GM18498 (cell line): ENCODE measurements around the gene DEUP1.
"Not testable (repeated sequence)": the region's sequence is repeated elsewhere in the genome, so short reads cannot be mapped to it uniquely, and the experiment has no call there.

Experiments used
- ATAC-seq: cut with Tn5 transposase; IDR thresholded peaks from one replicate; pipeline ENCODE4 v1.9.1; 2021; ENCODE audit warnings: mild to moderate bottlenecking, moderate library complexity; ENCODE audit not compliant: unreplicated experiment

The DEUP1 gene

GRCh38 chr11:93359396-93359795 is 28.9 kb downstream of the DEUP1 start:
- no peak for ATAC-seq

GRCh38 chr11:93361435-93361834 is 30.9 kb downstream of the DEUP1 start:
- no peak for ATAC-seq

DNA sequence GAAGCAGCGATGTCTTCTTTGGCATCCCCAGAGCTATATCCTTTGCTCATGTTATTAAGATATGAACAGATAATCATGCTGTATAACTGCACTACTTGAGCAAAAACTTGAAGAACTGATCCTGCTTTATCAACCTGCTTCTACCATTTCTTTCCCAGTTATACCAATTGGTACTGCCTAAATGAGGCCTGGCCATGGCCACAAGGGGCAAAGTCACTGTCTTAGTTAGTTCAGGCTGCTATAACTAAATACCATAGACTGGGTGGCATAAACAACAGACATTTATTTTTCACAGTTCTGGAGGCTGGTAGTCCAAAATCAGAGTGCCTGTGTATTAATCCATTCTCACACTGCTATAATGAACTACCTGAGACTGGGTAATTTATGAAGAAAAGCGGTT is 37.5 kb downstream of the DEUP1 start:
- ATAC-seq = no peak

GRCh38 chr11:93370260-93370659 is 39.7 kb downstream of the DEUP1 start:
- no peak for ATAC-seq

DNA sequence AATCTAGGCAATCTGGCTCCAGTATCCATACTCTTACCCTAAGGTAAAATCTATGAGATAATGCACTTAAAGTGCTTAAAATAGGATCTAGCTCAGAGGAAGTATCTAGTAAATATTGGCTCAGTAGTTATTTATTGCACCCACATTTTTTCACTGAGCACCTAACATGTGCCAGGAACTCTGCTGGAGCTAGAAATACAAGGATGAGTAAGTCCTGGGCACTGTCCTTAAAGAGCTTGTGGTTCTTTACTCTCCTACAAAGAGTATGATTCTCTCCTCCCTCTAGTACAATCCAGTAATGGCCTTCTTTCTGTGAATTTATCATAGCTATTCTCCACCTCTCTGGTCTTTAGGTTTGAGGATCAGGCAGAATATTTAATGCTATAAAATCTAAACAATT is 59.2 kb downstream of the DEUP1 start:
- ATAC-seq = no peak

DNA sequence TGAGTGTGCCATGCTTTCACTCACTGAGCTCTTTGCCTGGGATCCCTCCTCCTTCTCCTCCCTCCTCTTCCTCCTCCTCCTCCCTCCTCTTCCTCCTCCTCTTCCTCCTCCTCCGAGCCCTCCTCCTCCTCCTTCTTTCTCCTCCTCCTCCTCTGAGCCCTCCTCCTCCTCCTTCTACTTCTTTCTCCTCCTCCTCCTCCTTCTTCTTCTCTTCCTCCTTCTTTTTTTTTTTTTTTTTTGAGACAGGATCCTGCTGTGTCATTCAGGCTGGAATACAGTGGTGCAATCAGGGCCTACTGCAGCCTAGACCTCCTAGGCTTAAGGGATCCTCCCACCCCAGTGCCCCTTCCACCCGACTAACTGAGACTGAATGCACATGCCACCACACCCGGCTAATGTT is 62.3 kb downstream of the DEUP1 start:
- no peak for ATAC-seq

- no peak for ATAC-seq
Observed at GRCh38 chr11:93393386-93393785, 62.8 kb downstream of the DEUP1 start.

- ATAC-seq = no peak
Observed at GRCh38 chr11:93394488-93394887, 63.9 kb downstream of the DEUP1 start.

DNA sequence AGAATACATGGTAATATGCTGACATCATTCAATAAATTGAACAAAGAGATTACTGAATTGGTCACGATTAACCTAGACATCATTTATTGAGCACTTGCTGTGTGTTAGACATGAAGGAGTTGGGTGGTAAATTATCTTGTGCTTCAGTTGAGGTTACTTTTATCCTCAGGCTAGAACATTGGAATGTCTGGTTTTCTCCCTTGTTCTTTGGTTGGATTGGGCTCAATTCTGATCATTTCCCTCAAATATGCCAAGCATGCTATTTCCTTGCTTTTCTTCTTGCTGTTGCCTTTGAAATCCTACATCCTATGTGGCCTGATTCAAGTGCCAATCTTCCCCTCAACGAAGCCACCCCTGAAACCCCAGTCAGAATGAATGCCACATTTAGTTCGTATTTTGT is 65.8 kb downstream of the DEUP1 start:
- ATAC-seq = no peak

DNA sequence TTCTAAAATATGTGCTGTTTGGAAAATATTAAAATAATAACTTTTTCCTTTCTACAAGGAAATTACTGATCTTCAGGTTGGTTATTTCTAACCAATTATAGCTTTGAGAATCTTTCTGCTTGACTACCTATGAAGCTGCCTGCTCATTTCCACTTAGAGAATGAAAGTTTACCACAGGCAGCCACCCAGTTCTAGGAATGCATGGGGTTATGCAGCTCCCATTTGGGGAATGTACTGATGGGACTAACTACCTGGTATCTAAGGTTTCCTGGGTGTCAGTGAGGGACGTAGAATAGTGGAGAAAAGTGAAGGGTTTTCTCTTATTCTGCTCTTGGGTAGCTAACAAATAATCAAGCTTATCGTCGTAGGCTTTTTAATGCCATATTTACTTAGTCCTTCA is 73.4 kb downstream of the DEUP1 start:
- ATAC-seq = no peak

DNA sequence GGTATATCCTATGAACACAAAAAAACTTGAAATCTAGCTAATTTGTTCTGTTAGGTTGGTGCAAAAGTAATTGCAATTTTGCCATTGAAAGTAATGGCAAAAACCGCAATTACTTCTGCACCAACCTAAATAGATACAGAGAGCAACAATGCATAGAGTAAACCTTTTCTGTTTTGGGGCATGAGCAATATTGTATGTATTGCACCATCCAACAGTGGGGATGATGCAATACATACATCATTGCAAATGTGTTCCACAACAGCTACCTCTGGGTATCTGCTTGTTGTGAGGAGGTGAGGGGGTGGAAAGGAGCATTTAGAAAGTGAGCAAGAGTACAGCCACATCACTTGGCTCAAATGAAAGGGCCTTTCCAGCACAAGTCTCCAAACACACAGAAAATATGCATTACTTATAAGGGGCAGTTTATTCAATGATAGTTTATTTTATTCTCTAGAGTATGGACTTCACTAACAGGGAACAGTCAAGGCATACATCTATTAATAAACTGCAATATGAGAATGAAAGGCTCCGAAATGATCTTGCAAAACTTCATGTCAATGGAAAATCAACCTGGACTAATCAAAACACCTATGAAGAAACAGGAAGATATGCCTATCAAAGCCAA is 77.3 kb downstream of the DEUP1 start:
- ATAC-seq = no peak

GRCh38 chr11:93410441-93410840 is 79.9 kb downstream of the DEUP1 start:
- no peak for ATAC-seq

DNA sequence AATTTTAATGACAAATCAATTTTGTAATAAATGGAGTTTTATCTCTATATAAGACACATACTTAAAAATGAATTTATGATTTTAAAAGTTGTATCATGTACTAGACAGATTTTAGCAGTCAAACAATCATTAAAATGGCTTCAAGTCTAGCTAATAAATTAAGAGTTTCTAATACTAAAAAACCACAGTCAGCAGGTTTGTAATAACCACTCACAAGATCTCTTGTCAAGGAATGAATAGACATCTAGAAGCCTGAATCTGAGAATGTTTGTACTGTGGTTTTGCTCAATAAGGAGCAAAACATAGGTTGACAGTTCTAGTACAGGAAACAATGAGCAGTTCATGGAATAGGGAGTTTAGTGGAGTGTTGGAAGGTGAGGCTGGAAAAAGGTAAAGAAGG is 81.2 kb downstream of the DEUP1 start:
- ATAC-seq = no peak

DNA sequence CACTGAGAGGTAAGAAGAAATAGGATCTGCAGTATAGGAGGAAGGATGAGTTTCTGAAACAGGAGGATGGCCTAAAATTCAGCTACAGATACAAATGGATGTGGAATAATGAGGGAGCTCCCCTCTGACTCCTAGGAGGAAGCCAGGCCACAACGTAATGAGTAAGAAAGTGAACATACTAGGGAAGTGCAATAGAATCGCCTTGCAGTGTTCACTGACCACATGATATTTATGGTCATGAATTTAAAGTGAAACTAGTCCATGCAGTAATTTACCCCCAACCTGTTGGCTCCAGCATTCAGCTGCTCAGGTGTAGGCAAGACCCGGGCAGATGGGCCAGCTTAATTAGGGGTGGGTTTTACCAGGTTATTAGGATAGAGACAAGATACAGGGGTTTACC is 101.7 kb downstream of the DEUP1 start:
- ATAC-seq = no peak

- not testable (repeated sequence) for ATAC-seq
Observed at GRCh38 chr11:93443232-93443631, 112.7 kb downstream of the DEUP1 start.

DNA sequence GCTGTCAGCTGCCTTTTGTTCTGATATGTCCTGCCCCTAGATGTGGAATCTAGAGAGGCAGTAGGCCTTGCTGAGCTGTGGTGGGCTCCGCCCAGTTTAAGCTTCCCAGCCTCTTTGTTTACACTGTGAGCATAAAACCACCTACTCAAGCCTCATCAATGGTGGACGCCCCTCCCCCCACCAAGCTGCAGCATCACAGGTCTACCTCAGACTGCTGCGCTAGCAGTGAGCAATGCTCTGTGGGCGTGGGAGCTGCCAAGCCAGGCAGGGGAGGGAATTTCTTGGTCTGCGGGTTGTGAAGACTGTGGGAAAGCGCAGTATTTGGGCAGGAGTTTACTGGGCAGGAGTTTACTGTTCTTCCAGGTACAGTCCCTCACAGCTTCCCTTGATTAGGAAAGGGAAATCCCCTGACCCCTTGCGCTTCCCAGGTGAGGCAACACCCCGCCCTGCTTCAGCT is 114.1 kb downstream of the DEUP1 start:
- ATAC-seq = no peak

GRCh38 chr11:93458286-93458685 is 127.7 kb downstream of the DEUP1 start:
- no peak for ATAC-seq

DNA sequence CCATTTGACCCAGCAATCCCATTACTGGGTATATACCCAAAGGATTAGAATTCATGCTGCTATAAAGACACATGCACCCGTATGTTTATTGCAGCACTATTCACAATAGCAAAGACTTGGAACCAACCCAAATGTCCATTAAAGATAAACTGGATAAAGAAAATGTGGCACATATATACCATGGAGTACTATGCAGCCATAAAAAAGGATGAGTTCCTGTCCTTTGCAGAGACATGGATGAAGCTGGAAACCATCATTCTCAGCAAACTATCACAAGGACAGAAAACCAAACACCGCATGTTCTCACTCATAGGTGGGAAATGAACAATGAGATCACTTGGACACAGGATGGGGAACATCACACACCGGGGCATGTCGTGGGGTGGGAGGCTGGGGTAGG is 133.1 kb downstream of the DEUP1 start:
- ATAC-seq = not testable (repeated sequence)

- ATAC-seq = no peak
Observed at GRCh38 chr11:93464927-93465540, 134.5 kb downstream of the DEUP1 start.

DNA sequence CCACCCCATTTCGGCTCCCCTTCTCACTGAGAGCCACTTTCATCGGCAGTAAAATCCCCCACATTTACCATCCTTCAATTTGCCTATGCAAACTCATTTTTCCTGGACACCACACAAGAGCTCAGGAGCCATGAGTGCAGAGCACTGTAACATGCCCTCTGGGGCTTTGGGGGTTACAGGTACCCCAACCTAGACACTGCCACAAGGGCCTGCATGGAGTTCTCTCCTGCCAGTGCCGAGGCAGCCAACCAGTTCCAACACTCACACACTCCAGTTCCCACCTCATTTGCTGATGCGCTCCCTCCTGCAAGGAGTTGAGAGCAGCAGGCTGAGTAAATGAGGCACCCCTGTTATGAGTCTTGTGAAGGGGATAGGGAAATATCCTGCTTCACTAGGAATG is 136.5 kb downstream of the DEUP1 start:
- no peak for ATAC-seq

GRCh38 chr11:93468290-93468689 is 137.7 kb downstream of the DEUP1 start:
- ATAC-seq = no peak

DNA sequence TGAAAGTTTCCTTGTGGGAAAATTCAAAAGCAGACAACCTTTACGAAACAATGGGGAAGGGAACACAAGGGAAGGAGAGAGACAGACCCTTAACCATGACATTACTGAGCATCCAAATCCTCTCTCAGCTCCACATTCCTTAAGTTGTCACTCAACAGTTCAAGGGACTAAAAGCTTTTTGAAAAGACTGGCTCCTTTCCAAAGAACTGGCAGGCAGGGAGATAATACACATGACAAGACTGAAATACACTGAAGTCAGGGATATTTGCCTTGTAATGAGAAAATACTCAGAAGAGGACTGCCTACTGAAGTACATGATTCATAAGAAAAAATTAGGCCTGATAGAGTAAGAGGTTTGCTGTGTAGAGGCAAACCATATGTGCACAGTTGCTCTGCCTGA is 143.6 kb downstream of the DEUP1 start:
- ATAC-seq = no peak

DNA sequence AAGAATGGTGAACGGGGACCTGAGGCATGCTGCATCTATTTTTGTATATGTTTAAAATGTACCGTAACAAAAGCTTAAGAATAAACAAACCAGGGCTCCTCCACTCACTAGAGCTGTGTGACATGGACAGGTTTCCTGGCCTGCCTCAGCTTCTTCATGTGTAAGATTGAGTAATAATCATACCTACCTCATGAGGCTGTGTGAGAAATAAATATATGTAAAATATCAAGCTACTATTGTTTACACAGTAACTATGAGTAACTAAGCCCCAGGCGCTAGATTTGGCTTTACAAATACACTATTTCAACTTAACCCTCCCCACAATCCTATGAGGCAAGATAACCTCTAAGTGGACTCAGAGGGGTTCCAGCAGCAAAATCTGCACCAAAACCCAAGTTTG is 146.3 kb downstream of the DEUP1 start:
- no peak for ATAC-seq
